Lung (tissue), 12 donors: ENCODE results near the gene ACOX1. TPM values are rescaled to one million over a fixed set of nuclear protein-coding genes. Genes with fewer than 3 reads are reported as not detected.

Experiments used
- ATAC-seq: fragments of 200-7000 bp; cut with Tn5 transposase; one replicate; pipeline ENCODE4 v1.9.1; 2020; ENCODE audit warnings: moderate number of reproducible peaks; ENCODE audit not compliant: insufficient read depth, low FRiP score
- DNase-seq, 3 donors: peaks; one replicate each; pipeline ENCODE4 v3.0.0-alpha.2; 2013 to 2017
- H3K27ac ChIP-seq, 2 donors: one replicate each; pipeline ENCODE4 v1.5.1; 2013; ENCODE audit warnings: mild to moderate bottlenecking in 2 of 2, moderate library complexity in 2 of 2, control low read depth in 1 of 2, inconsistent platforms in 1 of 2, low read depth in 1 of 2, low read length in 1 of 2
- H3K27me3 ChIP-seq, 3 donors: one replicate each; pipeline ENCODE4 v1.5.1; 2013; ENCODE audit warnings: low read length in 2 of 3; ENCODE audit not compliant: control insufficient read depth in 3 of 3, insufficient read depth in 3 of 3
- H3K36me3 ChIP-seq, 4 donors: one replicate each; pipeline ENCODE4 v1.5.1; 2013; ENCODE audit warnings: low read length in 4 of 4, mild to moderate bottlenecking in 1 of 4, moderate library complexity in 1 of 4; ENCODE audit not compliant: control insufficient read depth in 4 of 4, insufficient read depth in 4 of 4
- H3K4me1 ChIP-seq, 5 donors: one replicate each; pipeline ENCODE4 v1.5.1; 2013; ENCODE audit warnings: low read length in 5 of 5, mild to moderate bottlenecking in 2 of 5, moderate library complexity in 1 of 5; ENCODE audit not compliant: control insufficient read depth in 5 of 5, insufficient read depth in 5 of 5
- H3K4me3 ChIP-seq: one replicate; pipeline ENCODE4 v1.5.1; 2013; ENCODE audit warnings: mild to moderate bottlenecking, control low read depth, moderate library complexity
- H3K9ac ChIP-seq, 2 donors: one replicate each; pipeline ENCODE4 v1.5.1; 2013; ENCODE audit warnings: low read length in 2 of 2, control low read depth in 1 of 2; ENCODE audit not compliant: insufficient read depth in 1 of 2
- H3K9me3 ChIP-seq, 4 donors: one replicate each; pipeline ENCODE4 v1.5.1; 2013; ENCODE audit warnings: low read length in 3 of 4, mild to moderate bottlenecking in 1 of 4, moderate library complexity in 1 of 4; ENCODE audit not compliant: control insufficient read depth in 4 of 4, insufficient read depth in 3 of 4
- CTCF ChIP-seq: IDR thresholded peaks from 2 replicates; pipeline ENCODE4 v1.5.1; 2012; ENCODE audit warnings: mild to moderate bottlenecking; ENCODE audit errors: control extremely low read depth, extremely low read depth
- WGBS, 2 donors: extraction: QIAGEN DNeasy Blood & Tissue Kit; methylation state at CpG; one replicate each; pipeline ENCODE4 v1.1.7; 2013; 5-methylcytosine and 5-hydroxymethylcytosine counted together
- polyA plus RNA-seq, 2 donors: library from polyadenylated mRNA; stranded (reverse); fragments of 200-250 nt; gene quantifications; one replicate each; pipeline ENCODE4 v1.2.1, GENCODE V29; 2013
- total RNA-seq, 2 donors: library from RNA; depleted of rRNA in 1 of 2; stranded (reverse); fragments of >200 nt in 1 of 2; gene quantifications; one replicate each; pipeline ENCODE4 v1.2.1, GENCODE V29; 2014 to 2021
- donor health status: control.
- donor health status: control.
- donor health status: Bipolar disorder and iron deficiency.
- donor health status: healthy.
- donor health status: DM: yes; HTN: yes; CAD: no.

Gene ACOX1
- total and polyA plus RNA-seq, 4 donors, result 19.9 to 80.1 (median 45.9) TPM

GRCh38 chr17:76025294-76025693 lies 46.3 kb upstream of the ACOX1 start:
- ATAC-seq (no peak), DNase-seq (no peak)
- H3K27ac ChIP-seq, result no peak overlapping the region
- no peak overlapping the region for H3K4me3 ChIP-seq
- no peaks in the 10 kb centered on the region for H3K27me3 ChIP-seq
- H3K9ac ChIP-seq, result no peak overlapping the region
- H3K4me1 ChIP-seq, result peaks cover 0 to 6% (median 0%) of the 10 kb centered on the region in 5 donors
- 67 to 89% methylated on average over 12 of the region's 12 CpGs for WGBS, 2 donors
- H3K36me3 ChIP-seq, result peaks cover 0 to 2% (median 0%) of the 10 kb centered on the region in 4 donors
- H3K9me3 ChIP-seq, result no peaks in the 10 kb centered on the region
- no peak for TF ChIP-seq CTCF

GRCh38 chr17:76024353-76024752 lies 45.4 kb upstream of the ACOX1 start:
- peaks cover 0 to 2% (median 0%) of the 10 kb centered on the region in 4 donors for H3K36me3 ChIP-seq
- no peaks in the 10 kb centered on the region for H3K27me3 ChIP-seq
- WGBS, 2 donors, result 76 to 84% methylated on average over 9 of the region's 9 CpGs
- peaks cover 0 to under 1% (median 0%) of the 10 kb centered on the region in 5 donors for H3K4me1 ChIP-seq
- DNase-seq, result no peak
- H3K9me3 ChIP-seq, result no peaks in the 10 kb centered on the region
- H3K4me3 ChIP-seq, result no peak overlapping the region
- no peak overlapping the region for H3K9ac ChIP-seq
- no peak for TF ChIP-seq CTCF
- H3K27ac ChIP-seq, result no peak overlapping the region
- no peak for ATAC-seq

- no peak for ATAC-seq
These were observed 44.9 kb upstream of the ACOX1 start for GRCh38 chr17:76023900-76024237.

More at GRCh38 chr17:76023900-76024237, 44.9 kb upstream of the ACOX1 start:
- WGBS, 2 donors, result 93 to 94% methylated on average over 9 of the region's 9 CpGs
- Histone ChIP-seq H3K4me1 (no peaks in the 10 kb centered on the region), H3K9ac (no peak overlapping the region), H3K27ac (no peak overlapping the region), H3K36me3 (peaks cover 0 to 2% (median 0%) of the 10 kb centered on the region in 4 donors), H3K4me3 (no peak overlapping the region), H3K9me3 (no peaks in the 10 kb centered on the region), H3K27me3 (no peaks in the 10 kb centered on the region)
- DNase-seq, result no peak
- TF ChIP-seq CTCF, result no peak
